UCSD-AML1 (cell line): ENCODE data around the gene RAPGEF4.
A peak's percentile ranks its signal among the peaks of the same experiment; 100 is the strongest.

Experiments used
- DNase-seq: peaks from one replicate; lab custom pipeline; 2025; ENCODE audit not compliant: unreplicated experiment; lab: John Stamatoyannopoulos, UW

RAPGEF4 gene

GRCh38 chr2:172964511-172965139, 229.0 kb downstream of the RAPGEF4 start:
- no peak for DNase-seq

- DNase-seq: no peak
Observed at GRCh38 chr2:172965433-172966212, 230.0 kb downstream of the RAPGEF4 start.

- DNase-seq: no peak
Observed at GRCh38 chr2:172967036-172967982, 231.7 kb downstream of the RAPGEF4 start.

GRCh38 chr2:172968061-172968469, 232.4 kb downstream of the RAPGEF4 start:
- DNase-seq: no peak

GRCh38 chr2:172969166-172969565, 233.5 kb downstream of the RAPGEF4 start:
- no peak for DNase-seq

- no peak for DNase-seq
Observed at GRCh38 chr2:172969609-172970008, 234.0 kb downstream of the RAPGEF4 start.

- no peak for DNase-seq
Observed at GRCh38 chr2:172970660-172971059, 235.0 kb downstream of the RAPGEF4 start.

- peak; percentile 53 for DNase-seq
Observed at GRCh38 chr2:172972005-172972619, 236.5 kb downstream of the RAPGEF4 start.

GRCh38 chr2:172974762-172975161, 239.1 kb downstream of the RAPGEF4 start:
- no peak for DNase-seq

GRCh38 chr2:172976116-172976515, 240.5 kb downstream of the RAPGEF4 start:
- no peak for DNase-seq

- no peak for DNase-seq
Observed at GRCh38 chr2:172976816-172977215, 241.2 kb downstream of the RAPGEF4 start.

- no peak for DNase-seq
Observed at GRCh38 chr2:172977270-172978062, 241.8 kb downstream of the RAPGEF4 start.

- no peak for DNase-seq
Observed at GRCh38 chr2:172978063-172978383, 242.4 kb downstream of the RAPGEF4 start.

- no peak for DNase-seq
Observed at GRCh38 chr2:172985139-172985892, 249.7 kb downstream of the RAPGEF4 start.

GRCh38 chr2:172986040-172986439, 250.4 kb downstream of the RAPGEF4 start:
- no peak for DNase-seq

GRCh38 chr2:172988728-172989127, 253.1 kb downstream of the RAPGEF4 start:
- no peak for DNase-seq

- no peak for DNase-seq
Observed at GRCh38 chr2:172991031-172991430, 255.4 kb downstream of the RAPGEF4 start.

- DNase-seq: no peak
Observed at GRCh38 chr2:172993139-172993538, 257.5 kb downstream of the RAPGEF4 start.

GRCh38 chr2:172993931-172994717, 258.5 kb downstream of the RAPGEF4 start:
- no peak for DNase-seq
